Measurements from ENCODE around the gene RPS29. TPM values are rescaled to one million over a fixed set of nuclear protein-coding genes. Genes with fewer than 3 reads are reported as not detected.
"Not testable (repeated sequence)": the region's sequence is repeated elsewhere in the genome, so short reads cannot be mapped to it uniquely, and the experiment has no call there.

The RPS29 gene
- total and polyA plus RNA-seq, 10 donors, result 1,240 to 11,620 (median 4,157) TPM

DNA sequence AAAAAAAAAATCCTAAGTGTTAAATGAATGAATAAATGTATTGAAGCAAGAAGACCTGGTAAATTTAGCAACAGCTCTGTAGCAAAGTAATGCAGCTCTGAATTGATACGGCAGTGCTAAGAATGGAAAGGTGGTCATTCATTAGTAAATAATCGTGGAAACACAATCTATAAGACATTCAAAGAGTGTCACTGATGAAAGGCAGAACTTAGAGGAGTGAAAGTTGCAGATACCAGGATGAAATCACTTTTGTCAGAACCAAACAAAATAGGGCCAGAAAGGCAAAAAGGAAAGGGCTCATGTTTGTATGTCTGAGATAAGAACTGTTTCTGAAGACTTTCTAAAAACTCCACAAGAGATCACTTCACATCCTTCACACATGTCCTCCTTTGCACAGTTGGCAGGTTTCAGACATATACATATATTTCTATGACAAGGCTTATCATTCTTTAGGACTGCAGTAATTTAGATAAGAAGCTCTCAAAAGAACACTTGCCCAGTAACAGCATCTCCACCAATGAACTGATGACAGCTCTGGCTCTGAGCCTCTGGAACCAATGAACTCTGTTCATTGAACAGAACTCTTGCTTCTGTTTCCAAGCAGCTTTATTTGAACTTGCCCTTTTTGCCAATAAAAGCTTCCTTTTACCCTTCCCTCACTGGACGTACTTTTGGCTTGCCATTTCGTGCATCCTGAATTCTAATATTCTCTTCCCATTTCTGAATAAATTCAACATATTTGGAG is 8.3 kb upstream of the RPS29 start:
- Histone ChIP-seq H3K27ac (peak overlapping the region in 7 of 8 donors; percentile 2 to 65 (median 30)), H3K4me3 (no peak overlapping the region), H3K36me3 (no peaks in the 10 kb centered on the region), H3K27me3 (replicated peaks in 1 of 7) (no peaks in the 10 kb centered on the region), H3K9me3 (no peaks in the 10 kb centered on the region), H3K4me1 (peaks cover 7 to 57% (median 24%) of the 10 kb centered on the region in 6 donors)
- intact Hi-C loops (cut with DNase I; ENCODE audit: low total_unique reads), result no loop called here
- 22 to 36% (median 29%) methylated on average over 4 of the region's 4 CpGs for WGBS, 5 donors
- no peak for DNase-seq
- TF ChIP-seq, protein P1, sequence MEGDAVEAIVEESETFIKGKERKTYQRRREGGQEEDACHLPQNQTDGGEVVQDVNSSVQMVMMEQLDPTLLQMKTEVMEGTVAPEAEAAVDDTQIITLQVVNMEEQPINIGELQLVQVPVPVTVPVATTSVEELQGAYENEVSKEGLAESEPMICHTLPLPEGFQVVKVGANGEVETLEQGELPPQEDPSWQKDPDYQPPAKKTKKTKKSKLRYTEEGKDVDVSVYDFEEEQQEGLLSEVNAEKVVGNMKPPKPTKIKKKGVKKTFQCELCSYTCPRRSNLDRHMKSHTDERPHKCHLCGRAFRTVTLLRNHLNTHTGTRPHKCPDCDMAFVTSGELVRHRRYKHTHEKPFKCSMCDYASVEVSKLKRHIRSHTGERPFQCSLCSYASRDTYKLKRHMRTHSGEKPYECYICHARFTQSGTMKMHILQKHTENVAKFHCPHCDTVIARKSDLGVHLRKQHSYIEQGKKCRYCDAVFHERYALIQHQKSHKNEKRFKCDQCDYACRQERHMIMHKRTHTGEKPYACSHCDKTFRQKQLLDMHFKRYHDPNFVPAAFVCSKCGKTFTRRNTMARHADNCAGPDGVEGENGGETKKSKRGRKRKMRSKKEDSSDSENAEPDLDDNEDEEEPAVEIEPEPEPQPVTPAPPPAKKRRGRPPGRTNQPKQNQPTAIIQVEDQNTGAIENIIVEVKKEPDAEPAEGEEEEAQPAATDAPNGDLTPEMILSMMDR (IDR thresholded peaks at IDR 0.05 in 8 of 11, conservative IDR thresholded peaks at IDR 0.05 in 3 of 11), result no peak
- TF ChIP-seq POLR2A (IDR thresholded peaks at IDR 0.05) (no peak), POLR2AphosphoS5 (IDR thresholded peaks at IDR 0.05) (no peak)

DNA sequence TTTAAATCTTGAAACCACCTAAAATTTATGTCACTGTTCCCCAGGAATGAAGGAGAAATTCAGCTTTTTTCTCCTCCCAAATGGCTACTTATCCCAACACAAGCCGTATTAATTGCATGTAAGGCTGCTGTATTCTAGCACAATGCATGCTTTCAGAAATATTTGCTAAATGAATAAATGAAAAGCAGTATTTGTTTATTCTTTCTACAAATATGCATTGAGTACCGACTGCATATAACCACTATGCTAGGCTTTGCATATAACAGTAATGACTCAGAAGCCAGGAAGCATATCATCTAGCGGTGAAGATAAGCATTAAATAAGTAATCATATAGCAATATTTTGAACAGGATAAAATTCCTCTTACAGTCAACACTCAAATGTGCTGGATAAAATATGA is 6.8 kb upstream of the RPS29 start:
- intact Hi-C loops (cut with DNase I; ENCODE audit: low total_unique reads), result no loop called here
- no peak overlapping the region for H3K27ac ChIP-seq
- H3K9me3 ChIP-seq, result no peaks in the 10 kb centered on the region
- H3K27me3 ChIP-seq (replicated peaks in 1 of 7), result no peaks in the 10 kb centered on the region
- DNase-seq, result no peak
- H3K4me3 ChIP-seq, result no peak overlapping the region
- TF ChIP-seq, protein P1 (IDR thresholded peaks at IDR 0.05 in 8 of 11, conservative IDR thresholded peaks at IDR 0.05 in 3 of 11), result no peak
- no peak for TF ChIP-seq POLR2AphosphoS5 (IDR thresholded peaks at IDR 0.05)
- TF ChIP-seq POLR2A (IDR thresholded peaks at IDR 0.05), result no peak
- no peaks in the 10 kb centered on the region for H3K36me3 ChIP-seq
- peaks cover 7 to 52% (median 24%) of the 10 kb centered on the region in 6 donors for H3K4me1 ChIP-seq
- WGBS, 5 donors, result 81 to 94% (median 87%) methylated on average over 3 of the region's 3 CpGs

DNA sequence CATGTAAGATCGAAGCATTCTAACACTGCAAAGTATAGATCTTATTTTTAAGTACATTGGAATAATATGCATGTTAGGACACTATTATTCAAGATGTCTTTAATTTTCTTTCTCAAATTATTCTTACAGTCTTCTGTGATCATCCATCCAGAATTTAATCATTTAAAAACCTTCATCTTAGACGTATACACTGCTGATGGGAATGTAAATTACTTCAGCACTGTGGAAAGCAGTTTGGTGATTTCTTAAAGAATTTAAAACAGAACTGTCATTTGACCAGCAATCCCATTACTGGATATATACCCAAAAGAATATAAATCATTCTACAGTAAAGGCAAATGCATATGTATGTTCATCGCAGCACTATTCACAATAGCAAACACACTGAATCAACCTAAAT is 3.2 kb upstream of the RPS29 start:
- Histone ChIP-seq H3K4me3 (no peak overlapping the region), H3K27me3 (replicated peaks in 1 of 7) (no peaks in the 10 kb centered on the region), H3K36me3 (peaks cover 0 to 6% (median 1%) of the 10 kb centered on the region in 6 donors), H3K4me1 (peaks cover 6 to 38% (median 20%) of the 10 kb centered on the region in 6 donors), H3K27ac (no peak overlapping the region), H3K9me3 (no peaks in the 10 kb centered on the region)
- TF ChIP-seq, protein P1 (IDR thresholded peaks at IDR 0.05 in 8 of 11, conservative IDR thresholded peaks at IDR 0.05 in 3 of 11), result no peak
- TF ChIP-seq POLR2A (IDR thresholded peaks at IDR 0.05), result no peak
- TF ChIP-seq POLR2AphosphoS5 (IDR thresholded peaks at IDR 0.05), result no peak
- no peak for DNase-seq
- 92 to 96% (median 95%) methylated on average over 3 of the region's 3 CpGs for WGBS, 5 donors
- intact Hi-C loops (cut with DNase I; ENCODE audit: low total_unique reads), result no loop called here

DNA sequence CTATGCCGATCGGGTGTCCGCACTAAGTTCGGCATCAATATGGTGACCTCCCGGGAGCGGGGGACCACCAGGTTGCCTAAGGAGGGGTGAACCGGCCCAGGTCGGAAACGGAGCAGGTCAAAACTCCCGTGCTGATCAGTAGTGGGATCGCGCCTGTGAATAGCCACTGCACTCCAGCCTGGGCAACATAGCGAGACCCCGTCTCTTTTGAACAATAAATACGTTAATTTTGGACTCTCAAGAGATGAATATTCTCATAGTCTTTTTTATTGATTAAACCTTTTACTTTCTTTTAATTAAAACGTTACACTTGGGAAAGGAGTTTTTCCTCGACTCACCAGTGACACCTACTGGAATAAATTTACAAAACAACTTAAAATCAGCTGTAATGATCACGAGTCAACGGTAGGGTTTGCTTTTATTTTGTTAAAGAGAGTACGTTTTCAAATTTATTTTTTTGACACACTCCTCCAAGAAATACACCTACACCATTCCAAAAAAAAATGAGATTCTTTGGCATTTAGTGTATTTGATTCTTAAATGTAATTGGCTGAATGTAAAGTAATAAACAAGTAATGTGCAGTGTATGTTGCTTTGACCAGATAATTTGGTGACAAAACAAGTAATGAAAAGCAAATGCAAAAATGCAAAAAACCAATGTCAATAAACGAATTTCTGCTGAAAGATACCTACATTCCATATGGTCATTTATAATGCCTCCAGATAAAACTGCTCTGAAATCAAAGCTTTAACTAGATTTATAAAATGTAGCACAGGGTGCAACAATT is 687 bp upstream of the RPS29 start:
- WGBS, 5 donors, result 1 to 5% (median 2%) methylated on average over 11 to 14 of the region's 21 CpGs
- intact Hi-C loops (cut with DNase I; ENCODE audit: low total_unique reads), result no loop called here
- Histone ChIP-seq H3K9me3 (no peaks in the 10 kb centered on the region), H3K36me3 (peaks cover 0 to 31% (median 21%) of the 10 kb centered on the region in 6 donors), H3K4me3 (peak overlapping the region; percentile 16 to 95 (median 82)), H3K27me3 (replicated peaks in 1 of 7) (no peaks in the 10 kb centered on the region), H3K27ac (peak overlapping the region; percentile 91 to 98 (median 96)), H3K4me1 (peaks cover 21 to 47% (median 41%) of the 10 kb centered on the region in 6 donors)
- TF ChIP-seq POLR2AphosphoS5 (IDR thresholded peaks at IDR 0.05) (no peak), POLR2A (IDR thresholded peaks at IDR 0.05) (no peak)
- TF ChIP-seq, protein P1 (IDR thresholded peaks at IDR 0.05 in 8 of 11, conservative IDR thresholded peaks at IDR 0.05 in 3 of 11), result peak; percentile 64 to 90 (median 79)
- no peak for DNase-seq

DNA sequence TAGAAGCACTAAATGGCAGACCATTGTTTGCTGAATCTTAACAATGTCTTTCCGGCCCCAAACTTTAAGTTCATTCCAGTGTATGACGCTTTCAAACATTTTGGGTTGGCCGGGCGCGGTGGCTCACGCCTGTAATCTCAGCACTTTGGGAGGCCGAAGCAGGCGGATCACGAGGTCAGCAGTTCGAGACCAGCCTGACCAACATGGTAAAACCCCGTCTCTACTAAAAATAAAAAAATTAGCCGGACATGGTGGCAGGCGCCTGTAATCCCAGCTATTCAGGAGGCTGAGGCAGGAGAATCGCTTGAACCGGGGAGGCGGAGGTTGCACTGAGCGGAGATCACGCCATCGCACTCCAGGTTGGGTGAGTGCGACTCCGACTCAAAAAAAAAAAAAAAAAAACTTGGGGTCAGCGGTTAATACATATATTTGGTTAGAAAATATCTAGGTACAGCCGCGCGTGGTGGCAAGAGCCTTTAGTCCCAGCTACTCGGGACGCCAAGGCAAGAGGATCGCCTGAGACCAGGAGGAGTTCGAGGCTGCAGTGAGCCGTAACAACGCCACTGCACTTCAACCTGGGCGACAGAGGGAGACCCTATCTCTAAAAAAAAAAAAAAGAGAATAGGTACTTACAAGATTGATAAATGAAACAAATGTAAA is 1.1 kb downstream of the RPS29 start:
- Histone ChIP-seq H3K27ac (peak overlapping the region in 7 of 8 donors; percentile 91 to 98 (median 96)), H3K4me1 (peaks cover 21 to 64% (median 46%) of the 10 kb centered on the region in 6 donors), H3K36me3 (peaks cover 0 to 39% (median 21%) of the 10 kb centered on the region in 6 donors), H3K4me3 (peak overlapping the region; percentile 68 to 95 (median 86))
- intact Hi-C loops (cut with DNase I; ENCODE audit: low total_unique reads); H3K27me3 ChIP-seq (replicated peaks in 1 of 7); H3K9me3 ChIP-seq; DNase-seq: not testable (repeated sequence)
- WGBS, 5 donors, result 10 to 19% (median 15%) methylated on average over 32 of the region's 32 CpGs
